ENCODE data around the gene ORAI3. TPM values are rescaled to one million over a fixed set of nuclear protein-coding genes. Genes with fewer than 3 reads are reported as not detected.

Gene ORAI3
- total and polyA plus RNA-seq, 2 of the 13 experiments (the other 11 are each of a cell fraction or from before 2014, with no cell fraction given), result 11.4 to 32.0 TPM

GRCh38 chr16:30927789-30928378, 21.0 kb upstream of the ORAI3 start (continued):
- TF ChIP-seq ZNF672 (CRISPR knock-in tag; IDR thresholded peaks at IDR 0.05) (no peak), ZBTB14 (CRISPR knock-in tag; IDR thresholded peaks at IDR 0.05) (no peak), YY1 (IDR thresholded peaks at IDR 0.05; ENCODE audit: insufficient read depth, insufficient replicate concordance, low read depth, low read length) (no peak), KIAA2018 (CRISPR knock-in tag; IDR thresholded peaks at IDR 0.05; ENCODE audit: borderline replicate concordance) (no peak), ZNF251 (CRISPR knock-in tag; IDR thresholded peaks at IDR 0.05) (no peak), TRAFD1 (CRISPR knock-in tag; IDR thresholded peaks at IDR 0.05; ENCODE audit: borderline replicate concordance) (no peak), YEATS2 (CRISPR knock-in tag; IDR thresholded peaks at IDR 0.05; ENCODE audit: borderline replicate concordance) (no peak), ZNF777 (CRISPR knock-in tag; IDR thresholded peaks at IDR 0.05) (no peak)
